H1 (cell line): ENCODE measurements around the gene ABCD4. TPM values are rescaled to one million over a fixed set of nuclear protein-coding genes. Genes with fewer than 3 reads are reported as not detected.

Experiments used
- CTCF ChIA-PET: fragments of 300-600 bp; sonication (Branson Sonifier 250); formaldehyde crosslinking; loops from one replicate; lab custom pipeline; 2021; ENCODE audit not compliant: partially characterized antibody; lab: Charles Lee
- POLR2A ChIA-PET: fragments of 300-600 bp; sonication (Branson Sonifier 250); formaldehyde crosslinking; loops from one replicate; lab custom pipeline; 2021; ENCODE audit warnings: inconsistent platforms; ENCODE audit not compliant: partially characterized antibody; lab: Charles Lee
- DNase-seq, 2 experiments: peaks; one replicate each; pipeline versions ENCODE4 v3.0.0 to v3.0.0-alpha.2; 2010 to 2022; ENCODE audit warnings: low spot score in 2 of 2, low read depth in 1 of 2, mixed read lengths in 1 of 2
- FAIRE-seq: peaks from 2 replicates; lab custom pipeline; 2011; peaks lifted over from hg19 to GRCh38; lab: Jason Lieb, UNC
- H2AFZ ChIP-seq: 2 replicates; pipeline ENCODE4 v1.8.1; 2012; ENCODE audit warnings: low read length, inconsistent platforms
- H2AK5ac ChIP-seq: 2 replicates; pipeline ENCODE4 v1.6.1; 2013; ENCODE audit warnings: low read depth, low read length
- H2BK120ac ChIP-seq: replicated peaks from 2 replicates; pipeline ENCODE3; 2013; ENCODE audit warnings: low read depth, low read length, inconsistent platforms
- H2BK12ac ChIP-seq: 2 replicates; pipeline ENCODE4 v1.6.1; 2013; ENCODE audit warnings: low read depth, low read length
- H2BK15ac ChIP-seq: 2 replicates; pipeline ENCODE4 v1.6.1; 2013; ENCODE audit warnings: low read length
- H2BK20ac ChIP-seq: 2 replicates; pipeline ENCODE4 v1.6.1; 2013; ENCODE audit warnings: low read length
- H2BK5ac ChIP-seq: 2 replicates; pipeline ENCODE4 v1.6.1; 2013; ENCODE audit warnings: low read depth, low read length
- H3K14ac ChIP-seq: 2 replicates; pipeline ENCODE4 v1.6.1; 2013; ENCODE audit warnings: inconsistent platforms; ENCODE audit not compliant: insufficient read length
- H3K18ac ChIP-seq: 2 replicates; pipeline ENCODE4 v1.6.1; 2013; ENCODE audit warnings: low read length; ENCODE audit errors: extremely low read depth
- H3K23ac ChIP-seq: 2 replicates; pipeline ENCODE4 v1.6.1; 2013; ENCODE audit warnings: inconsistent platforms; ENCODE audit not compliant: insufficient read length
- H3K23me2 ChIP-seq: 2 replicates; pipeline ENCODE4 v1.6.1; 2013; ENCODE audit warnings: low read depth, low read length
- H3K27ac ChIP-seq: 2 replicates; pipeline ENCODE4 v1.6.1; 2011; ENCODE audit warnings: low read depth, low read length, inconsistent platforms
- H3K27me3 ChIP-seq, 4 experiments: replicated peaks in 1 of 4; 1 replicate in 1 of 4; 2 replicates in 3 of 4; pipeline versions ENCODE4 v1.6.1 to v1.8.1; 2011 to 2013; ENCODE audit warnings: low read length in 3 of 4, mild to moderate bottlenecking in 3 of 4, inconsistent platforms in 2 of 4, mixed read lengths in 2 of 4, moderate library complexity in 1 of 4; ENCODE audit not compliant: control insufficient read depth in 3 of 4, insufficient read depth in 3 of 4; ENCODE audit errors: extremely low read depth in 1 of 4
- H3K36me3 ChIP-seq, 4 experiments: 2 replicates each; pipeline versions ENCODE4 v1.6.1 to v1.8.1; 2011 to 2013; ENCODE audit warnings: mild to moderate bottlenecking in 4 of 4, low read length in 3 of 4, moderate library complexity in 2 of 4, control low read depth in 1 of 4, inconsistent platforms in 1 of 4; ENCODE audit not compliant: insufficient read depth in 4 of 4, control insufficient read depth in 2 of 4
- H3K4ac ChIP-seq: replicated peaks from 2 replicates; pipeline ENCODE3; 2013; ENCODE audit warnings: low read length, low read depth, mixed read lengths, inconsistent platforms; ENCODE audit not compliant: insufficient read length
- H3K4me1 ChIP-seq, 4 experiments: replicated peaks in 1 of 4; 1 replicate in 1 of 4; 2 replicates in 3 of 4; pipeline versions ENCODE4 v1.6.1 to v1.8.1; 2011 to 2013; ENCODE audit warnings: low read length in 3 of 4, inconsistent platforms in 2 of 4, mixed read lengths in 1 of 4; ENCODE audit not compliant: insufficient read depth in 4 of 4, control insufficient read depth in 3 of 4
- H3K4me2 ChIP-seq, 2 experiments: 2 replicates each; pipeline versions ENCODE4 v1.6.1 to v1.8.1; 2011 to 2013; ENCODE audit warnings: low read depth in 2 of 2, low read length in 2 of 2, control low read depth in 1 of 2, inconsistent platforms in 1 of 2, mild to moderate bottlenecking in 1 of 2; ENCODE audit not compliant: insufficient read depth in 1 of 2
- H3K4me3 ChIP-seq, 4 experiments: fragments of 200-600, 300-600 bp in 1 of 4; sonication (generic), shearing (Covaris generic), sonication (Bioruptor Twin) in 1 of 4; 2 replicates each; pipeline versions ENCODE4 v1.5.1 to v1.8.1; 2011 to 2016; ENCODE audit warnings: low read length in 4 of 4, low read depth in 3 of 4, control low read depth in 2 of 4, inconsistent platforms in 2 of 4, mild to moderate bottlenecking in 2 of 4, mixed read lengths in 1 of 4, moderate library complexity in 1 of 4; ENCODE audit not compliant: insufficient read depth in 2 of 4; ENCODE audit errors: extremely low read depth in 1 of 4
- H3K56ac ChIP-seq: replicated peaks from 2 replicates; pipeline ENCODE3; 2013; ENCODE audit warnings: low read depth, mild to moderate bottlenecking, mixed read lengths, low read length, inconsistent platforms; ENCODE audit not compliant: insufficient read length
- H3K79me1 ChIP-seq: 2 replicates; pipeline ENCODE4 v1.6.1; 2013; ENCODE audit warnings: low read depth, low read length, control low read depth
- H3K79me2 ChIP-seq, 2 experiments: 2 replicates each; pipeline versions ENCODE4 v1.6.1 to v1.8.1; 2012 to 2013; ENCODE audit warnings: low read length in 2 of 2, mild to moderate bottlenecking in 2 of 2, inconsistent platforms in 1 of 2; ENCODE audit not compliant: insufficient read depth in 2 of 2, control insufficient read depth in 1 of 2
- H3K9ac ChIP-seq, 4 experiments: replicated peaks in 1 of 4; 1 replicate in 1 of 4; 2 replicates in 3 of 4; pipeline versions ENCODE4 v1.6.1 to v1.8.1; 2011 to 2013; ENCODE audit warnings: low read depth in 3 of 4, low read length in 3 of 4, control low read depth in 2 of 4, mild to moderate bottlenecking in 2 of 4, moderate library complexity in 2 of 4, inconsistent platforms in 1 of 4; ENCODE audit errors: extremely low read depth in 1 of 4
- H3K9me3 ChIP-seq, 2 experiments: 2 replicates each; pipeline versions ENCODE4 v1.6.1 to v1.8.1; 2012 to 2013; ENCODE audit warnings: mild to moderate bottlenecking in 2 of 2, moderate library complexity in 2 of 2, control low read depth in 1 of 2, inconsistent platforms in 1 of 2, low read depth in 1 of 2, low read length in 1 of 2, mixed read lengths in 1 of 2; ENCODE audit not compliant: insufficient read depth in 2 of 2
- H4K20me1 ChIP-seq, 2 experiments: replicated peaks in 1 of 2; 2 replicates each; pipeline versions ENCODE3 to v1.8.1; 2011 to 2013; ENCODE audit warnings: inconsistent platforms in 2 of 2, low read length in 2 of 2, mild to moderate bottlenecking in 1 of 2; ENCODE audit not compliant: insufficient read depth in 2 of 2, control insufficient read depth in 1 of 2
- H4K5ac ChIP-seq: 2 replicates; pipeline ENCODE4 v1.6.1; 2013; ENCODE audit warnings: low read length, low read depth, mixed read lengths, inconsistent platforms; ENCODE audit not compliant: insufficient read length
- H4K8ac ChIP-seq: 2 replicates; pipeline ENCODE4 v1.8.0; 2013; ENCODE audit warnings: mild to moderate bottlenecking, moderate library complexity, low read length, inconsistent platforms; ENCODE audit not compliant: insufficient read depth; ENCODE audit errors: extremely low read depth
- H4K91ac ChIP-seq: replicated peaks from 2 replicates; pipeline ENCODE3; 2013; ENCODE audit warnings: low read length, mixed read lengths, inconsistent platforms; ENCODE audit not compliant: insufficient read length
- CTCF ChIP-seq, 3 experiments: IDR thresholded peaks; 1 replicate in 2 of 3; 2 replicates in 1 of 3; pipeline versions ENCODE4 v1.5.1 to v1.6.1; 2011; ENCODE audit warnings: low read length in 3 of 3, mild to moderate bottlenecking in 3 of 3, inconsistent platforms in 2 of 3, low read depth in 1 of 3, moderate library complexity in 1 of 3; ENCODE audit not compliant: insufficient read depth in 1 of 3; ENCODE audit errors: control extremely low read depth in 1 of 3
- TAF7 ChIP-seq: optimal IDR thresholded peaks from 2 replicates; pipeline ENCODE3; 2011; ENCODE audit warnings: low read depth, mild to moderate bottlenecking, inconsistent platforms, low read length, moderate library complexity, borderline replicate concordance
- WGBS, 2 experiments: shearing (Covaris generic) in 1 of 2; methylation state at CpG; one replicate each; pipeline versions ENCODE4 v1.1.6 to v1.1.7; 2013 to 2015; ENCODE audit warnings: low lambda C conversion rate in 2 of 2, mixed read lengths in 2 of 2, inconsistent platforms in 1 of 2, low coverage in 1 of 2, missing lambda C conversion rate in 1 of 2; ENCODE audit not compliant: insufficient replicate concordance in 2 of 2, insufficient coverage in 1 of 2, insufficient read length in 1 of 2; ENCODE audit errors: extremely low coverage in 1 of 2, missing lambda C conversion rate in 1 of 2; 5-methylcytosine and 5-hydroxymethylcytosine counted together
- polyA plus RNA-seq, 7 experiments: library from polyadenylated mRNA; depleted of rRNA in 3 of 7; stranded (reverse) in 5 of 7; unstranded in 2 of 7; fragments of >200 nt in 5 of 7; fragments of 200-250 nt in 2 of 7; gene quantifications; 1 replicate in 5 of 7; 2 replicates in 1 of 7; 4 replicates in 1 of 7; pipeline versions ENCODE4 v1.2.1 to v1.2.3, GENCODE V29; 2011 to 2013; ENCODE audit warnings: missing spikeins in 2 of 7, mixed read lengths in 2 of 7
- total RNA-seq: library from RNA; stranded (reverse); fragmentation: NEBNext Ultra II Directional; extraction: Animal tissue kit (Norgen Biotek cat#: 25700); gene quantifications from 2 replicates; pipeline ENCODE4 v1.2.1, GENCODE V29; 2021

The ABCD4 gene
- total and polyA plus RNA-seq, 2 of the 8 experiments (the other 6 are each of a cell fraction or from before 2014, with no cell fraction given): 47.9 to 97.7 TPM

DNA sequence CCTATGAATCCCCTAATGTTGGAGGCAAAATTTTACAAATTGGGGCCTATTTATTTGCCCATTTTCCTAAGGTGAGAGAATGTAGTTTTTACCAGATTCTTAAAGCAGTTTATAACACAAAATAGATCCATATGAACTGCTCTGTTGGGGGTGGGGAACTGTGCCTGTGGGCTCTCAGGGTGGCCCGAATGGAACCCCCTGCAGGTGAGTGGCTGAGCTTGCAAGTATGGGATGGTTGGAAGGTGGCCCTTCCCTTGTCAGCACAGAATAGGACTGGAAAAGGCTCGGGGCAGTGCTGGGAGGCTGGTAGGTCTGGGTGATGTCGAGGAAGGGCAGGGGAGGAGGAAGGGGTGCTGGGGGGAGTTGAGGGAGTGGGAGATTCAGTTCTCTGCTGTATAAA is 58.6 kb downstream of the ABCD4 start:
- peaks cover 0 to 2% of the 10 kb centered on the region in 2 experiments for H4K20me1 ChIP-seq
- H4K91ac ChIP-seq: no peak overlapping the region
- no peak overlapping the region for H2BK15ac ChIP-seq
- H3K56ac ChIP-seq: no peak overlapping the region
- H3K9ac ChIP-seq: no peak overlapping the region
- CTCF ChIA-PET: interaction anchor here (0.6 to 12.4 kb wide), 7 partner anchors 13 to 82 kb away, joined by 3 to 139 read pairs (median 33); no protein-coding TSS in a partner anchor
- no peak overlapping the region for H3K23ac ChIP-seq
- H2AFZ ChIP-seq: no peak overlapping the region
- no peak overlapping the region for H4K5ac ChIP-seq
- no peak overlapping the region for H3K18ac ChIP-seq
- H3K4ac ChIP-seq: no peak overlapping the region
- peaks cover 6 to 40% (median 14%) of the 10 kb centered on the region in 4 experiments for H3K4me1 ChIP-seq
- H3K14ac ChIP-seq: no peak overlapping the region
- TF ChIP-seq TAF7 (no peak), CTCF (IDR thresholded peaks at IDR 0.05; ENCODE audit: control extremely low read depth in 1 of 3, insufficient read depth in 1 of 3, low read depth in 1 of 3, low read length in 3 of 3) (peak in 2 of 3 experiments; percentile 37 to 54; a peak in 2 of 4 replicates)
- 30% methylated on average over 3 of the region's 3 CpGs; no CpG with 5 or more reads in 1 of the 2 experiments for whole genome bisulfite sequencing, 2 experiments
- no peak overlapping the region for H2BK5ac ChIP-seq
- H2AK5ac ChIP-seq: no peak overlapping the region
- no peak overlapping the region for H3K27ac ChIP-seq
- H2BK20ac ChIP-seq: no peak overlapping the region
- peak; percentile 69 for FAIRE-seq
- peaks cover 22% of the 10 kb centered on the region; the same call in 1 of the 2 replicates for H3K23me2 ChIP-seq
- no peaks in the 10 kb centered on the region; the same call in 1 of the 2 replicates for H3K79me1 ChIP-seq
- H4K8ac ChIP-seq: no peak overlapping the region
- H3K27me3 ChIP-seq: peaks cover 45 to 64% (median 55%) of the 10 kb centered on the region in 4 experiments
- H3K9me3 ChIP-seq: no peaks in the 10 kb centered on the region
- H2BK120ac ChIP-seq: no peak overlapping the region
- H3K36me3 ChIP-seq: peaks cover 0 to 13% (median 0%) of the 10 kb centered on the region in 4 experiments; a peak in 1 of 8 replicates
- DNase-seq: peak in 1 of 2 experiments; percentile 25
- H2BK12ac ChIP-seq: no peak overlapping the region
- no peaks in the 10 kb centered on the region for H3K79me2 ChIP-seq
- H3K4me2 ChIP-seq: no peak overlapping the region
- H3K4me3 ChIP-seq: no peak overlapping the region
- POLR2A ChIA-PET: no interaction called here
